ENCODE results near the gene C2CD3.
"Not testable (repeated sequence)": the region's sequence is repeated elsewhere in the genome, so short reads cannot be mapped to it uniquely, and the experiment has no call there.

The C2CD3 gene

DNA sequence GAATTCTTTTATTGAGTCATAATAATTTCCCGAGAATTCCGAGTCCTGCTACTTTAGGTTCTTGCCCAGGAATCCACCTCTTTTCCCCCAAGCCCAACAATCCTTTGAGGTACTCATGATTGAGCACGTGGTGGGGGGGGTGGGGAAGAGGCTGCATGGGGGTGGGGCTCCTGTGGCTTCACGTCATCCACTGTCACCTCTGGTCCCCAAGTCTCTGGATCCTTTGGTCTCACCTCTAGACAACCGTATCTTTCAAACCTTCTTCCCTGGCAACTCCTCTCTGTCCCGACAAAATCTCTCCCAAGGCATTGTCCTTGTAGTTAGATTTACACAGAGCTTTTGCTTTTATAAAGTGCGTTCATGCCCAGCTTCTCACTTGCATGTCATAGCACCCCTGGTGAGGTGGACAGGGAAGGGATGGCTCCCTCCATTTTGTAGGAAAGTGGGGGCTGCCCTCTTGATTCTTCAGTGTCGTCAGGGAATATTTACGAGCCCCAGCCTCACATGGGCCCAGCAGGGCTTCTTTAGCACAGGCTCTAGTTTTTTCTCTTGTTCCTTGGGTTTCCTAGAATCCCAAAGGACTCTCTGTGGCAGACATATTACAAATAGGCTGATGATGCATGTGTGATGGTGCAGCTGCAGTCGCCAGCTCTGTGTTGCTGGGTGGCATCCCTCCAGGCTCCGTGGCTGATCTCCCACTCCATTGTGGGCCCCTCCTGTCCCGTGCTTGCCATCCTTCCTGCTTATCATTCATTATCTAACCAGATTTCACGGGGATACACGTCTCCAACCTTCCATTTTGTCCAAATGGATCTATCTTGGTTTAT lies 170.3 kb downstream of the C2CD3 start:
- DNase-seq = no peak

DNA sequence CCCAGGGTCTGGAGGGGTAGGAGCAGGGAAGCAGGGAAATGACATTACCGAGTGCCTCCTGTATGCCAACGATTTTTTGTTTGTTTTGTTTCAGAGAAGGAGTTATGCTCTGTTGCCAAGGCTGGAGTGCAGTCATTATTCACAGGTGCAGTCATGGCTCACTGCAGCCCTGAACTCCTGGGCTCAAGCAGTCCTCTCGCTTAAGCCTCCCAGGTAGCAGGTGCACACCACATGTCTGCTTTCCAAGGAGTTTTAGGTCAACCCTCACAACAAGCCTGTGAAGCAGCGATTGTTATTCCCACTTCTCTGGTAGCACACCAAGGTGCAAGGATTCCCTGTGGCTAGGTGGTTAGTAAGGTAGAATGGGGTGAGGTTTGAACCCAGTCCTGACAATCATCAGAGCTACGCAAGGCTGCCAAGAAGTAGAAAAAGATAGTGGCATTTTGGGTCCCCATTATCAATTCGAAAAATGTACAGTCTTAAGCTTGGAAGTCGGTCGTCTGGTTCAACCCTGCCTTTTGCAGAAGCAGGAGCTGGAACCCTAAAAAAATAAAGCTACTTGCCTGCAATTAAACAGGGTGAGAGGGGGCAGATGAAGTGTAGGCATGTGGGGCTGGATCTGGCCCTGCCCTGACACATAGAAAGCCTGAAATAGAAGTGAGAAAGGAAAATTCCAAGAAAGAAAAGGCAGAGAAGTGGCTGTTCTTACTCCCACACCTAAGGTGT lies 171.1 kb downstream of the C2CD3 start:
- no peak for DNase-seq

DNA sequence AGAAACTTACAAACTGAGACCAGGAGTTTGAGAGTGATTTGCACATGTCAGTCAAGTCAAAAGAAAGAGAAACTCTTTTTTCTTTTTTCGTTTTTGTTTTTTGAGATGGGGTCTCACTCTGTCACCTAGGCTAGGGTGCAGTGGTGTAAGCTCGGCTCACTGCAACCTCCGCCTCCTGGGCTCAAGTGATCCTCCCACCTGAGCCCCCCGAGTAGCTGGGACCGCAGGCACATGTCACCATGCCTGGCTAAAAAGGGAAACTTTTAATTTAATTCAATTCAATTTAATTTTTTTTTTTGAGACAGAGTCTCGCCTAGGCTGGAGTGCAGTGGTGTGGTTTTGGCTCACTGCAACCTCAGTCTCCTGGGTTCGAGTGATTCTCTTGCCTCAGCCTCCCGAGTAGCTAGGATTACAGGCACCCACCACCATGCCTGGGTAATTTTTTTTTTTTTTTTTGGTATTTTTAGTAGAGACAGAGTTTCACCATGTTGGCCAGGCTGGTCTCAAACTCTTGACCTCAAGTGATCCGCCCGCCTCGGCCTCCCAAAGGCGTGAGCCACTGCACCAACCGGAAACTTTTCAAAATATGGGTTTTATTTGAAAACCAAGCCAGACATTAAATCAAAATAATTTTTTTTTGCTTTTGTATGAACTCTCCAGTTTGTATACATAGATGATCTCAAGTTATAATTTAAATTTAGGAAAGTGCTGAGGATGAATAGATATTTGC lies 171.8 kb downstream of the C2CD3 start:
- no peak for DNase-seq

DNA sequence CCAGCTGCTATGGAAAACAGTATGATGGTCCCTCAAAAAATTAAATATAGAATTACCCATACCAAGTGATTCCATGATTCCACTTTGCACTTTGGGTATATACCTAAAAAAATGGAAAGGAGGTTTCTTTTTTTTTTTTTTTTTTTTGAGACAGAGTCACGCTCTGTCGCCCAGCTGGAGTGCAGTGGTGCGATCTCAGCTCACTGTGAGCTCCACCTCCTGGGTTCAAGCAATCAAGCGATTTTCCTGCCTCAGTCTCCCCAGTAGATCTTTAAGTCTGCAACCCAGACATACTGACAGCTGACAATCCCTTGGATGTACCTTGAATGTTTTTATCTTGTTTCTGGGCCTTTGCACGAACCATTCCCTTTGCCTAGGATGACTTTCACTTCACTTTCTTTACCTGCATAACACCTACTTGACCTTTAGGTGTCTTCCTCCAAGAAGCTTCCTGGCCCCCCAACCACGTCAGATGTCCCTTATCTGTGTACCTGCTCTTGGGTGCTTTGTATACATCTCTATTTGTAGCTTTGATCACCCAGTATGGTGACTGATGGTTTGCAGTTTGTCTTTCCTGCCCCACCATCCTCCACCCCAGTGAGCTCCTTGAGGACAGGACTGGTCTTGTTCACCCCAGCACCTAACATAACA lies 173.6 kb downstream of the C2CD3 start:
- no peak for DNase-seq

GRCh38 chr11:73996161-73996747 lies 174.5 kb downstream of the C2CD3 start:
- no peak for DNase-seq

DNA sequence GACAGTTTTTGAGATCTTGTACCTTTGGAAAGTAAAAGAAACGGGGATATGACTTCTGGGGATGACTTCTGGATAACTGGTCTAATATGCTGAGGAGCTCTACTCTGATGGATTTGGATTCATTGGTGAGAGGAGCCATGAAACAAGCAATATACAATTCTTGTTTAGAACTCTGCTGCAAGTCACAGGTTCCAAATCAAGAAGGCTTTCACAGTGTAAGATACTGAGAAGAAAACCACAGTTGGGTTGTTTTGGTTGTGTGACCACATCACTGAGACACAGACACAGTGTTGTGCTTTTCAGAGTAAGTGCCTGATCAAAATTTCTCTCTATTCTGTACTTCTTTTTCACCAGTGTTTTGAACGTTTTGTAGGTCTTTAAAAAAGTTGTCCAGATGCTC lies 175.1 kb downstream of the C2CD3 start:
- no peak for DNase-seq

GRCh38 chr11:73995247-73995646 lies 175.6 kb downstream of the C2CD3 start:
- DNase-seq = no peak

GRCh38 chr11:73991471-73992006 lies 179.3 kb downstream of the C2CD3 start:
- DNase-seq = no peak

DNA sequence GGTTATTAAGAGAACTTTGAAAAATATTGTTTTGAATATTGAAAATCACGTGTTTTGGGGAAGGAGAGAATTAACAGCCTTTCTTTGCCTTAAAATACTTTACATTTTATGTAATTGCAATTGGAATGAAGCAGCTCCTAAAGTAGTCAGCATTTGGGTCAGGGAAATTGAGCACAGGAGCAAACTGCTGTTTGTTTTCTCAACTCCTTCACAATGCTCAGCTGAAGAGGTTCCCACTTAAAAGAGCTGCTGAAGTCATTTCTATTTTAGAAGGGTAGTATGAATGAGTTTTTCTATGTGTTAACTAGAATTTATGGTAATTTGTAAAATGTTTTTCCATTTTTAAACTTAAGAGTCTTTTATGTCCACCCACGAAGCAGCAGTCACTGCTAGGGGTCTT lies 180.1 kb downstream of the C2CD3 start:
- DNase-seq = no peak

DNA sequence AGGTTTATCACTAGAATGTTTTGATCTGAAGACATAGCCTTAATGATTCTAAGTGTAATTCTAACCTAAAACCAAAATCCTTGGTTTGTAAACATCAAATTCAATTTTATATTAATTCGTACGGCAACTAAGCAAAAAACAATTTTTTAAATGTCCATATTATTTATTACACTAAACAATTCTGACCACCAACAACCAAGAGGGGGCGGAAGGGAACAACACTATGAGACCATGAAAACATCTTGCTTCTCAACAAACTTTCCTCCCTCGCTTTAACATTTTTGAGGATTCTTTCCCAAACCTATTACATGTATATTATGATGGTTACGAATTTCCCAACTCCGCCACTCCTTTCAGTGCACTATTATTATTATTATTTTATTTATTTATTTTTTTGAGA lies 181.6 kb downstream of the C2CD3 start:
- no peak for DNase-seq

- DNase-seq = no peak
Observed at GRCh38 chr11:73988227-73988626, 182.6 kb downstream of the C2CD3 start.

GRCh38 chr11:73985661-73986060 lies 185.1 kb downstream of the C2CD3 start:
- DNase-seq = not testable (repeated sequence)

DNA sequence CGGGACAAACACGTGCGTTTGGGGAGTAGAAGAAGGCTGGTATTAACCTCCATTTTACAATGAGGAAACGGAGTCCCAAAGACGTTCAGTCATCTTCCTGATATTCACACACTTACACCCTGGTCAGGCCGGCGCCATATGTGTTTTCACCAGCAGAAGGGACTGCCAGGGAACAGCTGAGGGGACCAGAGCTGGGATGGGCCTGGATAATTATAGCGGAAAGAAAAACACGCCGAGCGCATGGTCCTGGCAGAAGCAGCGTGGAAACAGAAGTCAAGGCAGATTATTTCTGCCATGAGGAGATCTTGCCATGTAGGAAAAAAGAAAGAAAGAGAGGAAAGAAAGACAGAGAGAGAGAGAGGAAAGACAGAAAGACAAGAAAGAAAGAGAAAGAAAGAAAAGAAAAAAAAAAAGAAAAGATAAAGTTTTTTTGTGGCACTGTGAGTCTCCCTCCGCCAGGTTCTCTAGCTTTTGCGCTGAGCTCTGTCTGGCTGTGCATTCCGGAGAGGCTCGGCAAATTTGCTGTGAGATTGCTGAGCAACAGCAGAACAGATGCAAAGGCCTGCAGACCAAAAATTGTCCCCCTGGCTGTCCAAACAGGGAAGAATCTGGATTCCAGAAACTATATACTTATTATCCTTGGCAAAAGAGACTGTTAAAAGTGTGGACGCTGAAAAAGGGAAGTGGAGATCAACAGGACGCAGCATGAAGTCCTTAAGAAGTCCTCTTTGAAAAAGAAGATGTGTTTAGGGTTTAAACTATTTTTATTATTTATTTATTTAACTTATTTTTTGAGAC lies 186.9 kb downstream of the C2CD3 start:
- no peak for DNase-seq

GRCh38 chr11:73982990-73983740 lies 187.6 kb downstream of the C2CD3 start:
- peak; percentile 85 for DNase-seq

GRCh38 chr11:73982595-73982989 lies 188.2 kb downstream of the C2CD3 start, which contains the start of gene UCP2:
TSS of gene UCP2 (minus strand) at chr11:73982843. CDS start at chr11:73978378, 4,465 bp downstream.
- peak; percentile 85 for DNase-seq

DNA sequence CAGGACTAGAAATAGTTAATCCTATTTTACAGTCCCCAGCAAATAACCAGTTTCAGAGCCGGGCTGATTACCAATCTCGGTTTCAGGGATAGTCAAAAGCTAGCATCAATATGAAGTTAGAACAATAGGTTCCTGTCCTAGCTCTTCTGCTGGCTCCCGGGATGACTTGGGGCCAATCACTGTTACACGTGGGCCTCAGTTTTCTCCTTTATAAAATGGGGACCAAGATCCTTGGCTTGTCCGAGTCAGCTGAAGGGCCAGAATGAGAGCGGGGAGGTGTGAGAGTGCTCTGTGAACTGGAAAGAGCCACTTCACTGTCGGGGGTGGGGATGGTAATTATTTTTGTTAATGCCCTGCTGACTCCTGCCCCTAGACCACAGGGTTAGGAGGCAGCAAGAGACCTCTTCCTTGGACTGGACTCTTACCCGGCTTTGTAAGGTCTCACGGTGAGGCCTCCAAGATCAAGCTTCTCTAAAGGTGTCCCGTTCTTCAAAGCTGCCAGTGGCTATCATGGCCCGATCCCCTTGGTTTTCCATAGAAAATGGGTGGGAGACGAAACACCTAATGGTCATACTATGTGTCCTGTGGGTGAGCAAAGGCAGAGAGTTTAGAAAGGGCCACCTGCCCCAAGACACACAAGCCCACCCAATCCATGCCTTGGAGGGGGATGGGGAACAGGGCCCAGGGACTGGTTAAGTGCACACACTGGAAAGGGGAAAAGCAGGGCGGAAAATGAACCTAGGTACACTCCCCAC lies 189.6 kb downstream of the C2CD3 start:
- no peak for DNase-seq

GRCh38 chr11:73980001-73980961 lies 190.5 kb downstream of the C2CD3 start:
- DNase-seq = no peak

GRCh38 chr11:73978576-73979086 lies 192.2 kb downstream of the C2CD3 start:
- DNase-seq = no peak
